Activated CD8-positive, alpha-beta T cell treated with anti-CD3 and anti-CD28 coated beads for 36 hours (primary cell): ENCODE data around the gene CENPT. TPM values are rescaled to one million over a fixed set of nuclear protein-coding genes. Genes with fewer than 3 reads are reported as not detected.
A peak's percentile ranks its signal among the peaks of the same experiment; 100 is the strongest.
"Not testable (repeated sequence)": the region's sequence is repeated elsewhere in the genome, so short reads cannot be mapped to it uniquely, and the experiment has no call there.

ENCODE experiments used
- ATAC-seq: fragments of 200-7000 bp; cut with Tn5 transposase; one replicate; pipeline ENCODE4 v1.10.0; 2021; ENCODE audit warnings: mild to moderate bottlenecking, moderate library complexity
- CTCF ChIA-PET: fragments of 350-600 bp; sonication (Branson Sonifier 250); formaldehyde crosslinking; loops from one replicate; lab custom pipeline; 2021; ENCODE audit warnings: antibody characterized with exemption; lab: Charles Lee
- POLR2A ChIA-PET: fragments of 350-600 bp; sonication (Branson Sonifier 250); formaldehyde crosslinking; loops from one replicate; lab custom pipeline; 2021; ENCODE audit warnings: antibody characterized with exemption; lab: Charles Lee
- DNase-seq: peaks from one replicate; pipeline ENCODE4 v3.0.0-alpha.2; 2020
- H3K27ac Mint-ChIP-seq: one replicate; pipeline ENCODE4 v1.8.0; 2021; ENCODE audit warnings: mild to moderate bottlenecking, mixed read lengths
- H3K27me3 Mint-ChIP-seq: one replicate; pipeline ENCODE4 v1.8.0; 2021; ENCODE audit warnings: mixed read lengths
- H3K36me3 Mint-ChIP-seq: one replicate; pipeline ENCODE4 v1.8.0; 2021; ENCODE audit warnings: low read depth, mixed read lengths
- H3K4me1 Mint-ChIP-seq: one replicate; pipeline ENCODE4 v1.8.0; 2021; ENCODE audit warnings: low read depth, mixed read lengths
- H3K4me3 Mint-ChIP-seq: one replicate; pipeline ENCODE4 v1.8.0; 2021; ENCODE audit warnings: mild to moderate bottlenecking, moderate library complexity, mixed read lengths
- H3K9me3 Mint-ChIP-seq: one replicate; pipeline ENCODE4 v1.8.0; 2021; ENCODE audit warnings: mixed read lengths
- CTCF ChIP-seq: fragments of 200-600 bp; IDR thresholded peaks from one replicate; pipeline ENCODE4 v1.8.0; 2022; ENCODE audit warnings: antibody characterized with exemption, mild to moderate bottlenecking
- intact Hi-C: fragments of 100-400 bp; cut with micrococcal nuclease; formaldehyde crosslinking; loops from one replicate; pipeline ENCODE4 v1.10.0; 2022
- total RNA-seq, 2 experiments: library from RNA; stranded (reverse); gene quantifications; one replicate each; pipeline ENCODE4 v1.2.3, GENCODE V29; 2021

Gene CENPT
- total RNA-seq, 2 experiments from 2014 or later, result 40.4 to 42.2 TPM

DNA sequence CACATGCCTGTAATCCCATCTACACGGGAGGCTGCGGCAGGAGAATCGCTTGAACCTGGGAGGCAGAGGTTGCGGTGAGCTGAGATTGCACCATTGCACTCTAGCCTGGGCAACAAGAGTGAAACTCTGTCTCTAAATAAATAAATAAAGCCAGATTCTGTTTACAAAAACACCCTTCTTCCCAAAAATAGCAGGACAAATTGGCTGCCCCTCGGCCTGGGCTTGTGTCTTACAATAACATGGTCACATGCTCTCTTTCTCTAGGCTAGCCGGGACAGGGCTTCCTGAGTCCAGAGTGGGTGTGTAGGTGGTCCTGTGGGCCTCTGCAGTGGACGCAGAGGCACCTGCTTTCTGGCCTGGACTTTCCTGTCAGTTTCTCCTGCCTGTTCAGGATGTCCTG is 22.2 kb upstream of the CENPT start:
- Mint-ChIP-seq H3K27ac (no peak overlapping the region), H3K36me3 (peaks cover 15% of the 10 kb centered on the region), H3K4me1 (peaks cover 14% of the 10 kb centered on the region), H3K9me3 (no peaks in the 10 kb centered on the region), H3K27me3 (no peaks in the 10 kb centered on the region), H3K4me3 (no peak overlapping the region)
- ChIA-PET POLR2A (interaction anchor here (0.6 kb wide), 1 partner anchor 394 kb away, joined by 3 read pairs; no protein-coding TSS in a partner anchor), CTCF (interaction anchor here (1.8 to 2.5 kb wide), 2 partner anchors 14 to 53 kb away, joined by 6 to 12 read pairs; no protein-coding TSS in a partner anchor)
- intact Hi-C loops, result no loop called here
- ATAC-seq, result no peak
- no peak for DNase-seq
- TF ChIP-seq CTCF, result no peak

DNA sequence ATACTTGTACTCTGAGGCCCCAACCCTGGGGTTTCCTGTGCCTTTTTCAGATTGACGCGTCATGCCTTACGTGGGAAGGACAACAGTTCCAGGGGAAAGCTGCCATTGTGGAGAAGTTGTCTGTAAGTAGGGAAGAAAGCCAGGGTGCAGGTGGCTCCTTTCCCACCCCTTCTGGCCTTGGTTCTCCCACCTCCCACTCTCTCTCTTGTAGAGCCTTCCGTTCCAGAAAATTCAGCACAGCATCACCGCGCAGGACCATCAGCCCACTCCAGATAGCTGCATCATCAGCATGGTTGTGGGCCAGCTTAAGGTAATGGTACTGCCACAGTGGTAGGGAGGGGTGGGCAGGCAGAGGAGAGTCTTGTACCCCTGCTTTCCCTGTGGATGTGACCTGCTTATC is 20.8 kb upstream of the CENPT start:
- intact Hi-C loops, result no loop called here
- ATAC-seq (no peak), DNase-seq (no peak)
- Mint-ChIP-seq H3K36me3 (peaks cover 15% of the 10 kb centered on the region), H3K4me3 (no peak overlapping the region), H3K27ac (no peak overlapping the region), H3K4me1 (peaks cover 5% of the 10 kb centered on the region), H3K9me3 (no peaks in the 10 kb centered on the region), H3K27me3 (no peaks in the 10 kb centered on the region)
- CTCF ChIA-PET, result interaction anchor here (0.7 to 1.9 kb wide), 5 partner anchors 16 to 365 kb away, joined by 3 to 13 read pairs (median 6); no protein-coding TSS in a partner anchor
- POLR2A ChIA-PET, result interaction anchor here (0.7 kb wide), 1 partner anchor 9 kb away, joined by 3 read pairs; no protein-coding TSS in a partner anchor
- no peak for TF ChIP-seq CTCF

DNA sequence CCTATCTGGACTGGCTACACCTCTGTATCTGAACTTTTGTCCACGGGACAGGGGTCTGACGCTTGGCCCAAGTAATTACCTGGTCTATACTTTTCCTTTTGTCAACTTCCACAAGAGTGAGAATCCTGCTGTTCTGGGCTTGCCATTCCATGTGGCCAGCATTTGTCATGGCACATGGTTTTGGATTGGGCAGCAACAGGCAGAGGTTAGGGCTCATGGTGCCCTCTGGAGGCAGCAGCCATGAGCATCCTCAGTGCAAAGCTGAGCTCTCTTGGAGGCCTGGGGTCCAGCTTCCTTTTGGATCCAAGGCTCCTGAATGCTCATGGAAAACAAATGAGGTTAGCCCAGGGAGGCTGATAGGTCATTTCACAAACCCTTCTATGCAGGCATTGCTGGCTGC is 17.8 kb upstream of the CENPT start:
- no peaks in the 10 kb centered on the region for H3K4me1 Mint-ChIP-seq
- no peak overlapping the region for H3K4me3 Mint-ChIP-seq
- H3K9me3 Mint-ChIP-seq, result no peaks in the 10 kb centered on the region
- H3K27me3 Mint-ChIP-seq, result no peaks in the 10 kb centered on the region
- peak; percentile 33 for TF ChIP-seq CTCF
- no peak overlapping the region for H3K27ac Mint-ChIP-seq
- peaks cover 19% of the 10 kb centered on the region for H3K36me3 Mint-ChIP-seq
- DNase-seq (peak; percentile 30), ATAC-seq (peak; percentile 64)
- intact Hi-C loops, result no loop called here
- ChIA-PET POLR2A (interaction anchor here (0.7 kb wide), 1 partner anchor 108 kb away, joined by 3 read pairs; no protein-coding TSS in a partner anchor), CTCF (interaction anchor here (0.8 to 3.9 kb wide), 3 partner anchors 10 to 49 kb away, joined by 3 to 21 read pairs (median 9); partner anchors contain the start of gene NRN1L)

- DNase-seq (no peak), ATAC-seq (no peak)
- Mint-ChIP-seq H3K9me3 (no peaks in the 10 kb centered on the region), H3K4me3 (no peak overlapping the region), H3K4me1 (no peaks in the 10 kb centered on the region), H3K36me3 (peaks cover 19% of the 10 kb centered on the region), H3K27me3 (no peaks in the 10 kb centered on the region), H3K27ac (no peak overlapping the region)
- no peak for TF ChIP-seq CTCF
- POLR2A ChIA-PET, result interaction anchor here (0.7 kb wide), 1 partner anchor 109 kb away, joined by 3 read pairs; no protein-coding TSS in a partner anchor
- CTCF ChIA-PET, result interaction anchor here (1.3 to 3.9 kb wide), 2 partner anchors 19 to 48 kb away, joined by 9 to 21 read pairs; partner anchors contain the start of gene NRN1L
- intact Hi-C loops, result no loop called here
These were observed 17.1 kb upstream of the CENPT start for GRCh38 chr16:67864594-67864993.

- peaks cover 18% of the 10 kb centered on the region for H3K36me3 Mint-ChIP-seq
- H3K4me3 Mint-ChIP-seq, intact Hi-C loops, H3K9me3 Mint-ChIP-seq, DNase-seq, H3K27me3 Mint-ChIP-seq, ATAC-seq, H3K27ac Mint-ChIP-seq, H3K4me1 Mint-ChIP-seq: not testable (repeated sequence)
- ChIA-PET CTCF (interaction anchor here (2.9 to 3.9 kb wide), 2 partner anchors 19 to 48 kb away, joined by 16 to 21 read pairs; partner anchors contain the start of gene NRN1L), POLR2A (interaction anchor here (1.1 to 2.8 kb wide), 2 partner anchors 13 to 16 kb away, joined by 3 to 11 read pairs; partner anchors contain the start of genes CENPT and NUTF2)
These were observed 16.6 kb upstream of the CENPT start for GRCh38 chr16:67864044-67864443.
